IMR-90 (cell line): ENCODE results near the gene C2orf68. TPM values are rescaled to one million over a fixed set of nuclear protein-coding genes. Genes with fewer than 3 reads are reported as not detected.
"Not testable (repeated sequence)": the region's sequence is repeated elsewhere in the genome, so short reads cannot be mapped to it uniquely, and the experiment has no call there.

Source experiments
- ATAC-seq: fragments of 200-7000 bp; cut with Tn5 transposase; 2 replicates; pipeline ENCODE4 v1.9.1; 2020; ENCODE audit warnings: low read depth, mild to moderate bottlenecking, moderate library complexity
- BruUV-seq: library from RNA; stranded (reverse); fragments of 400-500 nt; replicated peaks from 2 replicates; lab custom pipeline; 2021; lab: Mats Ljungman, UMichigan
- CTCF ChIA-PET: fragments of 300-600 bp; formaldehyde crosslinking; extraction: SDS; loops from one replicate; lab custom pipeline; 2021; ENCODE audit warnings: antibody characterized with exemption; lab: Yijun Ruan, JAX
- POLR2A ChIA-PET: fragments of 300-600 bp; sonication (Branson Sonifier 250); formaldehyde crosslinking; loops from one replicate; lab custom pipeline; 2022; ENCODE audit warnings: antibody characterized with exemption; ENCODE audit not compliant: unreplicated experiment; lab: Charles Lee
- DNase-seq: peaks from one replicate; pipeline ENCODE4 v3.0.0; 2013
- H2AFZ ChIP-seq: replicated peaks from 2 replicates; pipeline ENCODE3; 2013; ENCODE audit warnings: low read length, mild to moderate bottlenecking; ENCODE audit not compliant: poor library complexity
- H2AK5ac ChIP-seq: 2 replicates; pipeline ENCODE4 v1.6.1; 2013; ENCODE audit warnings: low read depth, low read length, inconsistent platforms
- H2AK9ac ChIP-seq: replicated peaks from 2 replicates; pipeline ENCODE3; 2013; ENCODE audit warnings: mild to moderate bottlenecking, low read depth, low read length, moderate library complexity; ENCODE audit not compliant: poor library complexity
- H2BK120ac ChIP-seq: 2 replicates; pipeline ENCODE4 v1.6.1; 2013; ENCODE audit warnings: low read depth, low read length, inconsistent platforms
- H2BK15ac ChIP-seq: 3 replicates; pipeline ENCODE4 v1.6.1; 2013; ENCODE audit warnings: low read depth, low read length, inconsistent platforms
- H2BK20ac ChIP-seq: 2 replicates; pipeline ENCODE4 v1.6.1; 2013; ENCODE audit warnings: low read depth, mild to moderate bottlenecking, inconsistent platforms, low read length, moderate library complexity
- H2BK5ac ChIP-seq: 2 replicates; pipeline ENCODE4 v1.6.1; 2013; ENCODE audit warnings: mild to moderate bottlenecking, low read depth, low read length, inconsistent platforms; ENCODE audit not compliant: poor library complexity, severe bottlenecking
- H3K14ac ChIP-seq: replicated peaks from 2 replicates; pipeline ENCODE4 v1.6.1; 2013; ENCODE audit warnings: low read depth, low read length, inconsistent platforms
- H3K18ac ChIP-seq: 2 replicates; pipeline ENCODE4 v1.6.1; 2013; ENCODE audit warnings: low read depth, low read length, control low read depth
- H3K23ac ChIP-seq: 2 replicates; pipeline ENCODE4 v1.6.1; 2013; ENCODE audit warnings: low read depth, low read length, inconsistent platforms
- H3K27ac ChIP-seq: 2 replicates; pipeline ENCODE4 v1.5.1; 2013; ENCODE audit warnings: mild to moderate bottlenecking, control low read depth, low read length; ENCODE audit not compliant: insufficient read depth
- H3K27me3 ChIP-seq: 2 replicates; pipeline ENCODE4 v1.6.1; 2013; ENCODE audit warnings: low read length; ENCODE audit not compliant: control insufficient read depth, insufficient read depth
- H3K36me3 ChIP-seq: 2 replicates; pipeline ENCODE4 v1.6.1; 2013; ENCODE audit warnings: low read length, mixed read lengths; ENCODE audit not compliant: control insufficient read depth, insufficient read depth
- H3K4ac ChIP-seq: 2 replicates; pipeline ENCODE4 v1.6.1; 2013; ENCODE audit warnings: low read depth, low read length, inconsistent platforms
- H3K4me1 ChIP-seq: 2 replicates; pipeline ENCODE4 v1.6.1; 2013; ENCODE audit warnings: low read length, mixed read lengths; ENCODE audit not compliant: control insufficient read depth, insufficient read depth
- H3K4me2 ChIP-seq: 2 replicates; pipeline ENCODE4 v1.6.1; 2013; ENCODE audit warnings: low read depth, mild to moderate bottlenecking, control low read depth, low read length, moderate library complexity
- H3K4me3 ChIP-seq: 2 replicates; pipeline ENCODE4 v1.5.1; 2013; ENCODE audit warnings: low read depth, mild to moderate bottlenecking, control low read depth, low read length, moderate library complexity; ENCODE audit not compliant: insufficient read depth
- H3K56ac ChIP-seq: 2 replicates; pipeline ENCODE4 v1.6.1; 2013; ENCODE audit warnings: low read length, inconsistent platforms; ENCODE audit not compliant: insufficient read depth; ENCODE audit errors: extremely low read depth
- H3K79me1 ChIP-seq, 2 experiments: 2 replicates each; pipeline ENCODE4 v1.6.1; 2013; ENCODE audit warnings: low read length in 2 of 2, inconsistent platforms in 1 of 2, low read depth in 1 of 2
- H3K9ac ChIP-seq: 2 replicates; pipeline ENCODE4 v1.6.1; 2013; ENCODE audit warnings: low read depth, low read length, control low read depth
- H3K9me1 ChIP-seq: 2 replicates; pipeline ENCODE4 v1.6.1; 2013; ENCODE audit warnings: low read length, inconsistent platforms; ENCODE audit not compliant: insufficient read depth
- H3K9me3 ChIP-seq: 2 replicates; pipeline ENCODE4 v1.6.1; 2013; ENCODE audit warnings: low read length; ENCODE audit not compliant: control insufficient read depth, insufficient read depth
- H4K20me1 ChIP-seq: 2 replicates; pipeline ENCODE4 v1.6.1; 2013; ENCODE audit warnings: low read length, inconsistent platforms; ENCODE audit not compliant: insufficient read depth
- H4K5ac ChIP-seq: 2 replicates; pipeline ENCODE4 v1.6.1; 2013; ENCODE audit warnings: mild to moderate bottlenecking, low read depth, low read length, control low read depth
- H4K8ac ChIP-seq, 2 experiments: 2 replicates each; pipeline ENCODE4 v1.6.1; 2013; ENCODE audit warnings: low read depth in 2 of 2, low read length in 2 of 2, control low read depth in 1 of 2, inconsistent platforms in 1 of 2
- H4K91ac ChIP-seq: 2 replicates; pipeline ENCODE4 v1.6.1; 2013; ENCODE audit warnings: low read depth, low read length, inconsistent platforms; ENCODE audit not compliant: insufficient read depth
- CHD1 ChIP-seq: IDR thresholded peaks from 2 replicates; pipeline ENCODE4 v1.6.1; 2012; ENCODE audit warnings: low read depth, low read length, improper control_type of control experiment
- MAZ ChIP-seq: IDR thresholded peaks from 2 replicates; pipeline ENCODE4 v1.6.1; 2012; ENCODE audit warnings: low read depth, mild to moderate bottlenecking, low read length, improper control_type of control experiment, moderate library complexity, borderline replicate concordance
- MXI1 ChIP-seq: IDR thresholded peaks from 2 replicates; pipeline ENCODE4 v1.6.1; 2012; ENCODE audit warnings: low read depth, mild to moderate bottlenecking, low read length, moderate library complexity, borderline replicate concordance
- NFE2L2 ChIP-seq: fragments of 150-350 bp; IDR thresholded peaks from 2 replicates; pipeline ENCODE4 v1.6.1; 2016; ENCODE audit warnings: low read depth, mild to moderate bottlenecking, low read length
- POLR2A ChIP-seq: IDR thresholded peaks from 2 replicates; pipeline ENCODE4 v1.6.1; 2012; ENCODE audit warnings: mild to moderate bottlenecking, low read depth, low read length
- RAD21 ChIP-seq: IDR thresholded peaks from 2 replicates; pipeline ENCODE4 v1.6.1; 2012; ENCODE audit warnings: low read length, improper control_type of control experiment
- SMC3 ChIP-seq: fragments of 150-350 bp; IDR thresholded peaks from 2 replicates; pipeline ENCODE4 v1.6.1; 2016; ENCODE audit warnings: low read depth, mild to moderate bottlenecking, antibody characterized with exemption, low read length, moderate library complexity
- WGBS, 2 experiments: methylation state at CpG; one replicate each; pipeline versions ENCODE4 v1.1.5 to v1.1.7; 2013; ENCODE audit warnings: missing lambda C conversion rate in 2 of 2; ENCODE audit not compliant: insufficient read length in 1 of 2; ENCODE audit errors: extremely low coverage in 2 of 2; 5-methylcytosine and 5-hydroxymethylcytosine counted together
- dilution Hi-C: fragments of 300-500 bp; cut with HindIII; formaldehyde crosslinking; loops from one replicate; pipeline ENCODE4 v1.14.3; 2018; ENCODE audit warnings: low sequenced_read_pairs; ENCODE audit not compliant: unreplicated experiment
- in situ Hi-C: fragments of 300-500 bp; cut with MboI; formaldehyde crosslinking; loops from 3 replicates; pipeline ENCODE4 v1.14.3; 2019; ENCODE audit warnings: low sequenced_read_pairs, inconsistent platforms, mixed read lengths
- intact Hi-C: fragments of 100-400 bp; cut with micrococcal nuclease; formaldehyde crosslinking; loops from 2 replicates; pipeline ENCODE4 v1.10.0; 2022
- polyA plus RNA-seq, 3 experiments: library from polyadenylated mRNA; depleted of rRNA; stranded (reverse); fragments of >200 nt; gene quantifications; 2 replicates each; pipeline ENCODE4 v1.2.3, GENCODE V29; 2012; ENCODE audit warnings: low replicate concordance in 1 of 3
- total RNA-seq: library from RNA; depleted of rRNA; stranded (reverse); fragments of >200 nt; gene quantifications from 2 replicates; pipeline ENCODE4 v1.2.3, GENCODE V29; 2012
- TF ChIP-seq, protein P1 (sequence below): fragments of 150-350 bp; IDR thresholded peaks from 2 replicates; pipeline ENCODE4 v1.6.1; 2017; ENCODE audit warnings: mild to moderate bottlenecking, antibody characterized with exemption, low read length, low read depth

The C2orf68 gene
- total and polyA plus RNA-seq, 2 of the 4 experiments (the other 2 are of a cell fraction) = 6.8 to 10.1 TPM

DNA sequence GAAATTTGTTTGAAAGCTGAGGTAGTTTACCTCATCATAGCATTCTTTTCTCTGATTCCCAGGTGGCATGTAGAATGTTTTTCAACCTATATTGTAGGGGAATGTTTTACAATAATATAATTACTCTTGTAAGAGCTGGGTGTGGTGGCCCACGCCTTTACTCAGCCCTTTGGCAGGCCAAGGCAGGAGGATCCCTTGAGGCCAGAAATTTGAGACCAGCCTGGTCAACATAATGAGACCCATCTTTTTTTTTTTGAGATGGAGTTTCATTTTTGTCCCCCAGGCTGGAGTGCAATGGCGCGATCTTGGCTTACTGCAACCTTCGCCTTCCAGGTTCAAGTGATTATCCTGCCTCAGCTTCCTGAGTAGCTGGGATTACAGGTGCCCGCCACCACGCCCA, 7.8 kb upstream of the C2orf68 start:
- BruUV-seq = no TSS peak
- Histone ChIP-seq H3K18ac (no peak overlapping the region), H3K4me2 (no peak overlapping the region), H2AFZ (no peak overlapping the region), H2BK15ac (no peak overlapping the region), H3K23ac (no peak overlapping the region), H3K9ac (no peak overlapping the region), H3K4me3 (no peak overlapping the region), H2BK5ac (no peak overlapping the region), H3K4me1 (peaks cover 2% of the 10 kb centered on the region; the same call in 1 of the 2 replicates), H2BK120ac (no peak overlapping the region), H3K9me1 (peaks cover 5% of the 10 kb centered on the region), H3K27me3 (no peaks in the 10 kb centered on the region), H3K36me3 (peaks cover 28% of the 10 kb centered on the region), H2BK20ac (no peak overlapping the region), H3K4ac (no peak overlapping the region), H3K14ac (no peak overlapping the region), H2AK9ac (no peak overlapping the region), H4K8ac (no peak overlapping the region), H4K5ac (no peak overlapping the region), H4K20me1 (peaks cover 12% of the 10 kb centered on the region; the same call in 1 of the 2 replicates), H3K56ac (no peak overlapping the region), H4K91ac (no peak overlapping the region), H3K27ac (no peak overlapping the region), H2AK5ac (no peak overlapping the region), H3K9me3 (no peaks in the 10 kb centered on the region), H3K79me1 (peaks cover 22 to 28% of the 10 kb centered on the region in 2 experiments)
- ChIA-PET CTCF (no interaction called here), POLR2A (interaction anchor here (0.6 kb wide), 1 partner anchor 63 kb away, joined by 3 read pairs; no protein-coding TSS in a partner anchor)
- DNase-seq (no peak), ATAC-seq (no peak)
- dilution Hi-C loops (no loop called here), in situ Hi-C loops (no loop called here), intact Hi-C loops (no loop called here)
- WGBS, 2 experiments = 100% methylated on average over 2 of the region's 6 CpGs; no CpG with 5 or more reads in 1 of the 2 experiments
- TF ChIP-seq MXI1 (no peak), SMC3 (no peak), CHD1 (no peak), POLR2A (no peak), MAZ (no peak), NFE2L2 (no peak), RAD21 (no peak)
- TF ChIP-seq, protein P1, sequence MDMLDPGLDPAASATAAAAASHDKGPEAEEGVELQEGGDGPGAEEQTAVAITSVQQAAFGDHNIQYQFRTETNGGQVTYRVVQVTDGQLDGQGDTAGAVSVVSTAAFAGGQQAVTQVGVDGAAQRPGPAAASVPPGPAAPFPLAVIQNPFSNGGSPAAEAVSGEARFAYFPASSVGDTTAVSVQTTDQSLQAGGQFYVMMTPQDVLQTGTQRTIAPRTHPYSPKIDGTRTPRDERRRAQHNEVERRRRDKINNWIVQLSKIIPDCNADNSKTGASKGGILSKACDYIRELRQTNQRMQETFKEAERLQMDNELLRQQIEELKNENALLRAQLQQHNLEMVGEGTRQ = no peak

DNA sequence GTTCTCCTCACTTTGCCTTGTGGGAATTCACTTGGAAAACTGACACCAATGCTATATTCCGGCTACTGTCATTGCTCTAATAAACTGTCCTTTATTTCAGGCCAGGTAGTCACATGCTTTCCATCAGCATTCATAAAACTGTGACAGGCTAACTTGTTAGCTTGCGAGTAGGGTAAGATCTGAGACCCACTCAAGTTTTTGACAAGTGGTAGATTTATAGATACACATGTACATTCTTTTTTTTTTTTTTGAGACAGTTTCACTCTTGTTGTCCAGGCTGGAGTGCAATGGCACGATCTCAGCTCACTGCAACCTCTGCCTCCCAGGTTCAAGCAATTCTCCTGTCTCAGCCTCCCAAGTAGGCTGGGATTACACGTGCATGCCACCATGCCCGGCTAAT, 5.9 kb upstream of the C2orf68 start:
- in situ Hi-C loops, H3K9me1 ChIP-seq, H3K56ac ChIP-seq, H2BK120ac ChIP-seq, H4K5ac ChIP-seq, H3K27me3 ChIP-seq, H2BK20ac ChIP-seq, H3K14ac ChIP-seq, H2AK5ac ChIP-seq, H2AFZ ChIP-seq, H3K4me1 ChIP-seq, H3K23ac ChIP-seq, H3K9ac ChIP-seq, DNase-seq, H2BK15ac ChIP-seq, H4K8ac ChIP-seq, H2BK5ac ChIP-seq, H3K4me3 ChIP-seq, dilution Hi-C loops, H4K91ac ChIP-seq, H3K27ac ChIP-seq, ATAC-seq, H2AK9ac ChIP-seq, H3K9me3 ChIP-seq, H3K4ac ChIP-seq, CTCF ChIA-PET, H3K18ac ChIP-seq: not testable (repeated sequence)
- H3K79me1 ChIP-seq = peaks cover 14 to 20% of the 10 kb centered on the region in 2 experiments
- POLR2A ChIA-PET = interaction anchor here (0.6 kb wide), 1 partner anchor 189 kb away, joined by 13 read pairs; no protein-coding TSS in a partner anchor
- peaks cover 12% of the 10 kb centered on the region; the same call in 1 of the 2 replicates for H4K20me1 ChIP-seq
- peaks cover 15% of the 10 kb centered on the region for H3K36me3 ChIP-seq
- intact Hi-C loops = loop anchor here (2.0 kb wide), 1 partner anchor 197 kb away; no protein-coding TSS in a partner anchor
- 88% methylated on average over 1 of the region's 5 CpGs; no CpG with 5 or more reads in 1 of the 2 experiments for WGBS, 2 experiments
- H3K4me2 ChIP-seq = peak overlapping the region; percentile 89; the same call in 1 of the 2 replicates
- BruUV-seq = TSS peak; percentile 43
